GM18519 (cell line): ENCODE measurements around the gene ZGPAT.

Experiments used
- ATAC-seq: cut with Tn5 transposase; IDR thresholded peaks from one replicate; pipeline ENCODE4 v1.9.1; 2021; ENCODE audit warnings: mild to moderate bottlenecking, moderate library complexity; ENCODE audit not compliant: unreplicated experiment, low FRiP score

Gene ZGPAT

DNA sequence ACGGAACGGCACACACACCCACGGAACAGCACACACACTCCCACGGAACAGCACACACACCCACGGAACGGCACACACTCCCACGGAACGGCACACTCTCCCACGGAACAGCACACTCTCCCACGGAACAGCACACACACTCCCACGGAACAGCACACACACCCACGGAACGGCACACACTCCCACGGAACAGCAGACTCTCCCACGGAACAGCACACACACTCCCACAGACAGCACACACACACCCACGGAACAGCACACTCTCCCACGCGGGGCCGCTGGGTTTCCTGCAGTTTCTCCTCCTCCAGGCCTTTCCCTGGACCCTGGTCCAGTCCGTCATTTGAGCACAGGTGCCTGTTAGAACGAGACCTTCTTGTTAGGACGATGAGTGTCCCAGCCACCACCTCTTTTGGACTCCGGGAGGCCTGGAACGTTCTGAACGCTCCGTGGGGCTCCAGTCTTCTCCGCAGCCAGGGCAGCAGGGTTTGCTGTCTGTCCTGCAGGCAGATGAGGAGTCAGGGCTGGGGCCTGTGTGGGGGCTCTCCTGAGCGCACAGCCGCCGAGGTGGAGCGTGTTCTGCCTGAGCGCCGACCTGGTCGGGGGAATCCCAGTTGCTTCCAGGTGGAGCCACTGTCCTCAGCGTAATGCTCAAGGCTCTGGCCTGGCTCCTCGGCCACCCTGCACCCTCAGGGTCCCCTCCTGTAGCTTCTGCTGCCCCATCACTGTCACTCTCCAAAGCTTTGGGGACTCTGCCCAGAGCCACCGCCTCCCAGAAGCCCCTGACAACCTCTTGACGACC, 29.0 kb upstream of the ZGPAT start:
- no peak for ATAC-seq

DNA sequence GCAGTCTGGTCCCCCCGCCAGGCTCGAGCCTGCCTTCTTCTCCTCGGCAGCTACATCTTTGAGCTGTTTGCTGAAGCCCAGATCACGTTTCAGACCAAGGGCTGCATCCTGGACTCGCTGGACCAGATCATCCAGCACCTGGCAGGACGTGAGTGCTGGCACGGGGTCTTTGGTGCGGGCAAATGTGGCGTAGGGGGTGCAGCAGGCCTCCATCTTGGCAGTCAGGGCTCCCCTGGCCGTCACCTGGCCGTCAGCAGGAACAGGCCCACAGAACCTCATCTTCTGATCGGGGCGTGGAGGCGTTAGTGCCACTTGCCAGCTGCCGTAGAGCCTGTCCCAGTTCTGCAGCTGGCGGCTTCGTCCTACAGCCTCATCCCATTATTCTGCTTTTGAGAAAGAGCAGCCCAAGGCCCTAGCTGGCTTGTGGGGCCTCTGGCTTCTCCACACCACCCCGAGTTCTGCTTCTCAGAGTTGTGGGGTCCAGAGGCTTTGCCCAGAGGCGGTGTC, 28.0 kb upstream of the ZGPAT start:
- no peak for ATAC-seq

- ATAC-seq = no peak
Observed at GRCh38 chr20:63680427-63680826, 27.4 kb upstream of the ZGPAT start.

GRCh38 chr20:63680857-63681608, 26.8 kb upstream of the ZGPAT start:
- no peak for ATAC-seq

DNA sequence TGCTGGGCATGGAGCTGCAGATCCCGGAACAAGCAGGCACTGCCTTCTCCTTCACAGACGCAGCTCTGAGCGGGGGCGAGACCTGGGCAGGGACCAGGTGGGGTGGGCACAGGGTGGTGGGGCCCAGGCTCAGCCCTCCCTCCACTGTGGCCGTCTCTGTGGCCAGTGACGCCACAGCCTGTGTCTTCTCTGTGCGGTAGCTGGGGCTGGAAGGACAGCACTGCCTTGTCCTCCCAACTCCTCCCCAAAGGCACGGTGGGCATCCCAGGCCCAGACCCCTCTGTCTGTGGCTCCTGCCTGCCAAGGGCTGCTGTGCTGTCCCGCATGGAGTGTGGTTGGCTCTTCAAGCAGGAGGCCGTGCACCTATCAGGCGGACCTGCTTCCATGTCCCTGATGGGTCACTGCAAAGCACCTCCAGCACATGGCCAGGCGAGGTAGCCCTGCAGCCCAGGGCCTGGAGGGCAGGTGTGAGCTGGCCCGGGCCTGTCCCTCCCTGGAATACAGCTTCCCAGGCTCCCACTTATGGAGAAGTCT, 26.2 kb upstream of the ZGPAT start:
- no peak for ATAC-seq

- ATAC-seq = no peak
Observed at GRCh38 chr20:63682384-63683139, 25.3 kb upstream of the ZGPAT start.

GRCh38 chr20:63685269-63686026, 22.4 kb upstream of the ZGPAT start:
- ATAC-seq = no peak

GRCh38 chr20:63686094-63686491, 21.7 kb upstream of the ZGPAT start:
- no peak for ATAC-seq

- no peak for ATAC-seq
Observed at GRCh38 chr20:63686492-63687321, 21.1 kb upstream of the ZGPAT start.

DNA sequence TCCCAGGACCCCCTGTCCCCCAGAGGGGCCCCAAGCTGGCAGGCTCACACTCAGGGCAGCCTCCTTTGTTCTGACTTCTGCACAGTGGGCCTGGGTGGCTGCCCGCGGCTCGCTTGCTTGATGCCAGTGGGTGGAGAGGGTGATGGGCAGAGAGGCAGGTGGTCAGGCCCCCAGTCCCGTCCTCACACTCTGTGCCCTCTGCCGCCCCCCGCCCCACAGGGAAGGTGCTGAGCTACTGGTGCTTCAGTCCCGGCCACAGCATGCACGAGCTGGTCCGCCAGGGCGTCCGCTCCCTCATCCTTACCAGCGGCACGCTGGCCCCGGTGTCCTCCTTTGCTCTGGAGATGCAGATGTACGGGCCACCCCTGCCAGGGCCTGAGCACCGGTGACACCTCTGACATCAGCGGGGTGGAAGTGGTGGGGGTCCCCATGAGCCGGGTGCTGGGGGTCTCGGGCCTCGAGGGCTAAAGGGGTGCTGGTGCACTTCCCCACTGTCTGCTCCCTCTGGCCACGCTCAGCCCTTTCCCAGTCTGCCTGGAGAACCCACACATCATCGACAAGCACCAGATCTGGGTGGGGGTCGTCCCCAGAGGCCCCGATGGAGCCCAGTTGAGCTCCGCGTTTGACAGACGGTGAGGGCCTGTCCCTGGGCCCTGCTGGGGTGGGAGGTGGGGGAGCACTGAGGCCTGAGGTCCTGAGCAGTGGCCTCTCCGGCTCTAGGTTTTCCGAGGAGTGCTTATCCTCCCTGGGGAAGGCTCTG, 20.2 kb upstream of the ZGPAT start:
- ATAC-seq = no peak

DNA sequence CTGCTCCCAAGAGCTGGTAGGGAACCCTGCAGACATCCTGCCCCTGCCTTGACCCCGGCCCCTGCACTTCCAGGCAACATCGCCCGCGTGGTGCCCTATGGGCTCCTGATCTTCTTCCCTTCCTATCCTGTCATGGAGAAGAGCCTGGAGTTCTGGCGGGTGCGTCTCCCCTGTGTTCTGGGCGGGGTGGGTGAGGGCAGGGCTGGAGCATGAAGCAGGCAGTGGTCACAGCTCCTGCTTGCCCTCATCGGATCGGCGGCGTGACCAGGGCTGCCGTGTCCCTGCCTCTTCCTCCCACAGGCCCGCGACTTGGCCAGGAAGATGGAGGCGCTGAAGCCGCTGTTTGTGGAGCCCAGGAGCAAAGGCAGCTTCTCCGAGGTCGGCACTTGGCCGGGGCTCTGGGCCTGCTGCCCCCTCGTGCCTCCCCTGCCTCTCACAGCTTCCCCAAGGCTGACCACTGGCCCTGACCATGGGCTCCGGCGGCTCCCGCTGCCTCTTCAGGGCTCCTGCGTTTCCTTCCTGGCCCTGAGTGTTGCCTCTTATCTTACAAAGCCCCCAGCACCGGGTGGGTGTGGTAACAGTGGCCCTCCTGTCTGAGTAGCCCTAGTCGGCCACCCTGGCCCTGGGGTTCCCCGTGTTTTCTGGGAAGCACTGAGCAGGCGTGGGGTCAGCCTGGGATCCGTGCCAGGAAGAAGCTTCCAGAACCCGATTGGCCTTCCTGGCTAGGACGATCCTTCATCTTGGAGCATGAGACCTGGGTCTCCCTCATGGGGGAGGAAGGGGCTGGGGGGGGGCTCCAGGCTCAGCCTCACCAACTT, 19.4 kb upstream of the ZGPAT start:
- ATAC-seq = no peak

- ATAC-seq = no peak
Observed at GRCh38 chr20:63689046-63690002, 18.5 kb upstream of the ZGPAT start.

GRCh38 chr20:63690003-63690897, 17.6 kb upstream of the ZGPAT start:
- ATAC-seq = no peak

DNA sequence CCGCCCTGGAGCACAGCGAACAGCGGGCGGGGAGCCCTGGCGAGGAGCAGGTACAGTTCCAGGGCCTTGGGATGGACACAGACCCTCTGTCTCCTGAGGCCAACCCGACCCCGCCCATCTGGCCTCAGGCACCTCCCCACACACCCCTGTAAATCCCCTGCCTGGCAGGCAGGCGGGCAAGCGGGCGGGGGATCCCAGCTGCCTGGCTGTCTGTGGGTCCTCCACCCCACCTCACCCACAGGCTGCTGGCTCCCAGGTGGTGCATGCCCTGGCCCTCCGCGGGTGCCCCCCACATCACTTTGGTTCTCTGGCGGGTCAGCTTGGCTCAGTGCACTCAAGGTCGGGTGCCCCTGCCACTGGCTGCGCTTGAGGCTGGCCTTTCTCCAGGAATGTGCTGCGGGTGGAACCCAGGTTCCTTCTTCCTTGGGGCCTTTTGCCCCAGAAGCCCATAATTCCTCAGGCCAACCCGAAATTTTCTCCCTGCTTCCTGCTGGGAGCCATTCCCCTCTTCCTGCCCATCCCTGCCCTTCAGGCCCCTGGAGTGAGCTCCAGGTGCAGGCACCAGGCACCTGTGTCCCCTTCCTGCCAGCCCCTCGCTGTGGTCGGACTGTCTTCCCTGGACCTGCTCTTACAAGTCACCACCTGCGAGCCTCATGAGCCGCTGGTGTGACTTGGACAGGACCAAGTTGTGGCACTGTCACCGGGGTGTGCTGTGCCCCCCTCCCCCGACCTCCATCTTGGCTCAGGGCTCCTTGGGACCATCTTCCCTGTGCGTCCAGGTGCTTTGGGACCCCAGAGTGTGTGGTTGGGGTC, 16.7 kb upstream of the ZGPAT start:
- no peak for ATAC-seq
